Stimulated activated CD4-positive, alpha-beta T cell treated with anti-CD3 and anti-CD28 coated beads, Interleukin-2, amount 100 ng/mL, for 4 hours (primary cell): Measurements from ENCODE around the gene FNDC3A.

ENCODE experiments used
- DNase-seq: peaks from one replicate; pipeline ENCODE4 v3.0.0-alpha.2; 2020; ENCODE audit warnings: low read depth

The FNDC3A gene

GRCh38 chr13:49218493-49219051 lies 242.9 kb downstream of the FNDC3A start:
- no peak for DNase-seq

GRCh38 chr13:49219647-49220035 lies 243.9 kb downstream of the FNDC3A start:
- no peak for DNase-seq

GRCh38 chr13:49220036-49220855 lies 244.5 kb downstream of the FNDC3A start, which contains the start of gene MLNR:
TSS of gene MLNR (plus strand) at chr13:49220338. CDS start at chr13:49220338, 0 bp downstream.
- DNase-seq: peak; percentile 9

- no peak for DNase-seq
Measured at GRCh38 chr13:49220856-49221589, 245.3 kb downstream of the FNDC3A start.

GRCh38 chr13:49221590-49221965 lies 245.9 kb downstream of the FNDC3A start:
- no peak for DNase-seq

GRCh38 chr13:49225223-49226042 lies 249.7 kb downstream of the FNDC3A start:
- no peak for DNase-seq

- DNase-seq: no peak
Measured at GRCh38 chr13:49226613-49227012, 250.9 kb downstream of the FNDC3A start.

- no peak for DNase-seq
Measured at GRCh38 chr13:49234741-49235140, 259.0 kb downstream of the FNDC3A start.

GRCh38 chr13:49235856-49236431 lies 260.2 kb downstream of the FNDC3A start:
- no peak for DNase-seq

- DNase-seq: no peak
Measured at GRCh38 chr13:49238621-49239020, 262.9 kb downstream of the FNDC3A start.

- DNase-seq: no peak
Measured at GRCh38 chr13:49240017-49240416, 264.3 kb downstream of the FNDC3A start.

GRCh38 chr13:49241296-49241695 lies 265.6 kb downstream of the FNDC3A start:
- DNase-seq: no peak

GRCh38 chr13:49245101-49245500 lies 269.4 kb downstream of the FNDC3A start:
- no peak for DNase-seq

GRCh38 chr13:49246850-49247642 lies 271.3 kb downstream of the FNDC3A start:
- no peak for DNase-seq

- DNase-seq: peak; percentile 77
Measured at GRCh38 chr13:49247643-49248621, 272.2 kb downstream of the FNDC3A start, which contains the start of gene CDADC1. TSS of gene CDADC1 (plus strand) at chr13:49247925. CDS start at chr13:49248038, 113 bp downstream.

- DNase-seq: no peak
Measured at GRCh38 chr13:49248622-49249002, 272.9 kb downstream of the FNDC3A start.

- DNase-seq: no peak
Measured at GRCh38 chr13:49251326-49251725, 275.6 kb downstream of the FNDC3A start.

GRCh38 chr13:49253310-49253709 lies 277.6 kb downstream of the FNDC3A start:
- no peak for DNase-seq

GRCh38 chr13:49254007-49254406 lies 278.3 kb downstream of the FNDC3A start:
- DNase-seq: no peak

GRCh38 chr13:49256841-49257240 lies 281.1 kb downstream of the FNDC3A start:
- DNase-seq: no peak
